K562 (cell line): ENCODE results near the gene SKAP1. TPM values are rescaled to one million over a fixed set of nuclear protein-coding genes. Genes with fewer than 3 reads are reported as not detected.

ENCODE experiments used
- ATAC-seq: fragments of 200-7000 bp; cut with Tn5 transposase; 3 replicates; pipeline ENCODE4 v1.9.1; 2020; ENCODE audit warnings: moderate library complexity
- BruUV-seq: library from RNA; stranded (reverse); fragments of 400-500 nt; replicated peaks from 2 replicates; lab custom pipeline; 2021; lab: Mats Ljungman, UMichigan
- CTCF ChIA-PET: fragments of 300-600 bp; formaldehyde crosslinking; extraction: SDS; loops from one replicate; lab custom pipeline; 2021; ENCODE audit warnings: low intra/inter-chr PET ratio; lab: Yijun Ruan, JAX
- POLR2A ChIA-PET: fragments of 300-600, 350-650 bp; sonication (Branson Sonifier 250); formaldehyde crosslinking; extraction: SDS; loops from one replicate; lab custom pipeline; 2021; ENCODE audit warnings: antibody characterized with exemption, inconsistent platforms; lab: Yijun Ruan, JAX
- DNase-seq, 4 experiments: peaks; one replicate each; pipeline versions ENCODE4 v3.0.0 to v3.0.0-alpha.2; 2011 to 2018; ENCODE audit warnings: low spot score in 3 of 4, mixed read lengths in 3 of 4; ENCODE audit errors: extremely low read depth in 1 of 4
- FAIRE-seq: peaks from 2 replicates; lab custom pipeline; 2011; peaks lifted over from hg19 to GRCh38; lab: Jason Lieb, UNC
- H2AFZ ChIP-seq: 2 replicates; pipeline ENCODE4 v1.6.0; 2011; ENCODE audit warnings: low read depth, low read length, control low read depth, inconsistent platforms
- H3K27ac ChIP-seq: fragments of 200-600 bp; 3 replicates; pipeline ENCODE4 v1.8.0; 2011; ENCODE audit warnings: low read depth, mild to moderate bottlenecking, control low read depth, inconsistent platforms, low read length, moderate library complexity, mixed read lengths; ENCODE audit errors: extremely low read depth
- H3K27me3 ChIP-seq, 2 experiments: fragments of 300-600 bp in 1 of 2; 2 replicates in 1 of 2; 3 replicates in 1 of 2; pipeline versions ENCODE4 v1.6.0 to v1.8.0; 2011; ENCODE audit warnings: inconsistent platforms in 2 of 2, low read length in 2 of 2, mild to moderate bottlenecking in 1 of 2, mixed read lengths in 1 of 2, moderate library complexity in 1 of 2; ENCODE audit not compliant: control insufficient read depth in 2 of 2, insufficient read depth in 2 of 2
- H3K36me3 ChIP-seq: fragments of 300-600 bp; 3 replicates; pipeline ENCODE4 v1.8.0; 2011; ENCODE audit warnings: mild to moderate bottlenecking, low read length, inconsistent platforms; ENCODE audit not compliant: control insufficient read depth, insufficient read depth
- H3K4me1 ChIP-seq, 2 experiments: fragments of 200-600 bp in 1 of 2; replicated peaks in 1 of 2; 2 replicates in 1 of 2; 3 replicates in 1 of 2; pipeline versions ENCODE4 v1.5.1 to v1.8.0; 2011; ENCODE audit warnings: inconsistent platforms in 2 of 2, low read length in 2 of 2, mild to moderate bottlenecking in 1 of 2, mixed read lengths in 1 of 2, moderate library complexity in 1 of 2; ENCODE audit not compliant: control insufficient read depth in 2 of 2, insufficient read depth in 2 of 2
- H3K4me2 ChIP-seq: 2 replicates; pipeline ENCODE4 v1.6.1; 2011; ENCODE audit warnings: low read length, control low read depth, inconsistent platforms, mixed read lengths; ENCODE audit not compliant: insufficient read depth
- H3K4me3 ChIP-seq: fragments of 200-600 bp; sonication (generic), shearing (Covaris generic); 2 replicates; pipeline ENCODE4 v1.5.1; 2016; ENCODE audit warnings: control low read depth, inconsistent platforms
- H3K79me2 ChIP-seq: fragments of 200-600 bp; 3 replicates; pipeline ENCODE4 v1.8.0; 2011; ENCODE audit warnings: low read length, inconsistent platforms; ENCODE audit not compliant: control insufficient read depth, insufficient read depth
- H3K9ac ChIP-seq, 2 experiments: 2 replicates each; pipeline versions ENCODE4 v1.6.0 to v1.6.1; 2011; ENCODE audit warnings: low read depth in 2 of 2, low read length in 2 of 2, control low read depth in 1 of 2, inconsistent platforms in 1 of 2, mild to moderate bottlenecking in 1 of 2, mixed read lengths in 1 of 2; ENCODE audit not compliant: insufficient read depth in 1 of 2
- H3K9me1 ChIP-seq: one replicate; pipeline ENCODE4 v1.6.0; 2011; ENCODE audit warnings: inconsistent platforms, mild to moderate bottlenecking, low read length, moderate library complexity; ENCODE audit not compliant: control insufficient read depth, insufficient read depth
- H3K9me3 ChIP-seq: replicated peaks from 2 replicates; pipeline ENCODE4 v1.5.1; 2011; ENCODE audit warnings: low read depth, low read length, inconsistent platforms; ENCODE audit not compliant: control insufficient read depth, insufficient read depth
- H4K20me1 ChIP-seq: replicated peaks from 2 replicates; pipeline ENCODE4 v1.6.1; 2011; ENCODE audit warnings: low read length, inconsistent platforms, mixed read lengths; ENCODE audit not compliant: control insufficient read depth, insufficient read depth
- ELF1 ChIP-seq: fragments of 200-800 bp; sonication (Bioruptor generic); IDR thresholded peaks from 2 replicates; pipeline ENCODE4 v1.6.1; 2016; ENCODE audit warnings: missing genetic modification characterization, missing compliant biosample characterization
- EP400 ChIP-seq: fragments of 450-650 bp; IDR thresholded peaks from 2 replicates; pipeline ENCODE4 v1.6.1; 2017; ENCODE audit warnings: antibody characterized with exemption, mild to moderate bottlenecking, moderate library complexity
- MAZ ChIP-seq, 2 experiments: fragments of 450-650 bp in 1 of 2; sonication (generic) in 1 of 2; formaldehyde crosslinking; IDR thresholded peaks in 1 of 2; conservative IDR thresholded peaks in 1 of 2; 2 replicates each; pipeline versions ENCODE4 v1.4.0 to v1.5.0; 2020; ENCODE audit warnings: mild to moderate bottlenecking in 1 of 2, missing genetic modification reagents in 1 of 2
- NFE2 ChIP-seq: IDR thresholded peaks from 2 replicates; pipeline ENCODE4 v1.6.1; 2014; ENCODE audit warnings: antibody characterized with exemption, low read depth
- TCFL5 ChIP-seq: fragments of 250-450 bp; sonication (Bioruptor Pico); conservative IDR thresholded peaks from 2 replicates; pipeline ENCODE4 v1.6.1; 2021; ENCODE audit warnings: mild to moderate bottlenecking, moderate library complexity, matching md5 sums
- ZBTB40 ChIP-seq, 2 experiments: fragments of 450-650 bp in 1 of 2; sonication (generic) in 1 of 2; formaldehyde crosslinking in 1 of 2; IDR thresholded peaks; 2 replicates each; pipeline versions ENCODE4 v1.7.1 to v1.9.0; 2016 to 2022; ENCODE audit warnings: inconsistent platforms in 1 of 2, mild to moderate bottlenecking in 1 of 2, missing genetic modification reagents in 1 of 2
- ZC3H8 ChIP-seq: fragments of 450-650 bp; IDR thresholded peaks from 2 replicates; pipeline ENCODE4 v1.6.1; 2017
- ZNF175 ChIP-seq: fragments of 200-800 bp; sonication (Bioruptor generic); IDR thresholded peaks from 2 replicates; pipeline ENCODE4 v1.6.1; 2016; ENCODE audit warnings: low read depth, mild to moderate bottlenecking, missing genetic modification characterization, missing compliant biosample characterization
- ZNF239 ChIP-seq: fragments of 250-450 bp; sonication (Bioruptor Pico); IDR thresholded peaks from 2 replicates; pipeline ENCODE4 v1.4.0; 2020; ENCODE audit warnings: mild to moderate bottlenecking
- ZNF639 ChIP-seq, 2 experiments: fragments of 200-800 bp in 1 of 2; sonication (Bioruptor generic) in 1 of 2; sonication (generic) in 1 of 2; formaldehyde crosslinking in 1 of 2; IDR thresholded peaks in 1 of 2; conservative IDR thresholded peaks in 1 of 2; 2 replicates each; pipeline versions ENCODE4 v1.5.0 to v1.6.1; 2016 to 2020; ENCODE audit warnings: missing compliant biosample characterization in 1 of 2, missing genetic modification characterization in 1 of 2, missing genetic modification reagents in 1 of 2
- WGBS: fragments of 100-300 bp; shearing (Covaris generic); methylation state at CpG from one replicate; pipeline ENCODE4 v1.1.6; 2016; ENCODE audit warnings: low coverage, mixed read lengths; ENCODE audit not compliant: insufficient coverage; ENCODE audit errors: missing lambda C conversion rate; 5-methylcytosine and 5-hydroxymethylcytosine counted together
- in situ Hi-C: fragments of 300-500 bp; cut with MboI; formaldehyde crosslinking; loops from 4 replicates; pipeline ENCODE4 v1.15.0; 2018; ENCODE audit warnings: inconsistent platforms, mixed read lengths
- intact Hi-C: fragments of 100-400 bp; cut with micrococcal nuclease; formaldehyde crosslinking; loops from 2 replicates; pipeline ENCODE4 v1.14.2; 2022
- polyA plus RNA-seq, 8 experiments: library from polyadenylated mRNA; depleted of rRNA in 4 of 8; stranded (reverse) in 5 of 8; unstranded in 3 of 8; fragments of >200 nt; fragmentation: Nextera tagmentation in 2 of 8; fragmentation: Illumina TruSeq in 1 of 8; extraction: Ambion mirVana in 2 of 8; extraction: Trizol in 1 of 8; gene quantifications; 2 replicates each; pipeline versions ENCODE4 v1.2.1 to v1.2.3, GENCODE V29; 2011 to 2014; ENCODE audit warnings: inconsistent platforms in 1 of 8, missing spikeins in 1 of 8
- total RNA-seq, 7 experiments: library from RNA; depleted of rRNA in 6 of 7; stranded (reverse); fragments of >200 nt in 6 of 7; fragmentation: Illumina TruSeq in 2 of 7; extraction: Trizol in 2 of 7; gene quantifications; 2 replicates each; pipeline versions ENCODE4 v1.2.1 to v1.2.3, GENCODE V29; 2011 to 2021; ENCODE audit warnings: low replicate concordance in 1 of 7

Gene SKAP1
- total and polyA plus RNA-seq, 9 of the 15 experiments (the other 6 are each of a cell fraction or from before 2014, with no cell fraction given), result 0.06 to 0.80 (median 0.10) TPM; not detected in 4

GRCh38 chr17:48244814-48245213 lies 185.2 kb downstream of the SKAP1 start:
- Histone ChIP-seq H3K27me3 (no peaks in the 10 kb centered on the region), H3K9me1 (no peaks in the 10 kb centered on the region), H3K4me1 (peaks cover 12 to 78% of the 10 kb centered on the region in 2 experiments), H3K4me3 (no peak overlapping the region), H4K20me1 (no peaks in the 10 kb centered on the region), H2AFZ (peak overlapping the region; percentile 87), H3K4me2 (peak overlapping the region; percentile 46; the same call in 1 of the 2 replicates), H3K36me3 (no peaks in the 10 kb centered on the region; the same call in 2 of the 3 replicates), H3K27ac (peak overlapping the region; percentile 85), H3K9me3 (no peaks in the 10 kb centered on the region), H3K79me2 (no peaks in the 10 kb centered on the region), H3K9ac (peak overlapping the region in 1 of 2 experiments; percentile 47; a peak in 1 of 4 replicates)
- FAIRE-seq, result peak; percentile 62
- CTCF ChIA-PET, result no interaction called here
- POLR2A ChIA-PET, result interaction anchor here (0.6 to 1.1 kb wide), 3 partner anchors 21 to 205 kb away, joined by 3 read pairs; no protein-coding TSS in a partner anchor
- no TSS peak for BruUV-seq
- WGBS, result 0% methylated on average over 1 of the region's 1 CpG
- in situ Hi-C loops, result no loop called here
- DNase-seq, result peak; percentile 20 to 73 (median 46)
- peak; percentile 68 for ATAC-seq
- intact Hi-C loops, result no loop called here
- TF ChIP-seq MAZ (CRISPR knock-in tag; conservative IDR thresholded peaks at IDR 0.05 in 1 of 2, IDR thresholded peaks at IDR 0.05 in 1 of 2), result 0 out of 4 replicates have a peak, but pooled peaks of 1 of the 2 experiments have one; percentile 30
- TF ChIP-seq NFE2, result peak; percentile 47; the same call in 1 of the 2 replicates
- TF ChIP-seq ELF1, result peak; percentile 43; the same call in 1 of the 2 replicates
- no peak for TF ChIP-seq ZC3H8
- TF ChIP-seq EP400, result 0 out of 2 replicates have a peak, but pooled peaks have one; percentile 18
- no peak for TF ChIP-seq TCFL5 (CRISPR knock-in tag)
- no peak for TF ChIP-seq ZNF239
- TF ChIP-seq ZBTB40 (IDR thresholded peaks at IDR 0.05), result 0 out of 2 replicates have a peak, but pooled peaks have one; percentile 14
- TF ChIP-seq ZBTB40 (CRISPR knock-in tag; IDR thresholded peaks at IDR 0.05), result no peak
- 0 out of 4 replicates have a peak, but pooled peaks of 1 of the 2 experiments have one; percentile 8 for TF ChIP-seq ZNF639 (CRISPR knock-in tag; conservative IDR thresholded peaks at IDR 0.05 in 1 of 2, IDR thresholded peaks at IDR 0.05 in 1 of 2)
- TF ChIP-seq ZNF175 (CRISPR knock-in tag), result 0 out of 2 replicates have a peak, but pooled peaks have one; percentile 8
